NCI-H2196 (cell line): ENCODE measurements around the gene KCNQ1.
"Not testable (repeated sequence)": the region's sequence is repeated elsewhere in the genome, so short reads cannot be mapped to it uniquely, and the experiment has no call there.

ENCODE experiments used
- DNase-seq: peaks from one replicate; lab custom pipeline; 2025; ENCODE audit not compliant: unreplicated experiment; lab: John Stamatoyannopoulos, UW

Gene KCNQ1

DNA sequence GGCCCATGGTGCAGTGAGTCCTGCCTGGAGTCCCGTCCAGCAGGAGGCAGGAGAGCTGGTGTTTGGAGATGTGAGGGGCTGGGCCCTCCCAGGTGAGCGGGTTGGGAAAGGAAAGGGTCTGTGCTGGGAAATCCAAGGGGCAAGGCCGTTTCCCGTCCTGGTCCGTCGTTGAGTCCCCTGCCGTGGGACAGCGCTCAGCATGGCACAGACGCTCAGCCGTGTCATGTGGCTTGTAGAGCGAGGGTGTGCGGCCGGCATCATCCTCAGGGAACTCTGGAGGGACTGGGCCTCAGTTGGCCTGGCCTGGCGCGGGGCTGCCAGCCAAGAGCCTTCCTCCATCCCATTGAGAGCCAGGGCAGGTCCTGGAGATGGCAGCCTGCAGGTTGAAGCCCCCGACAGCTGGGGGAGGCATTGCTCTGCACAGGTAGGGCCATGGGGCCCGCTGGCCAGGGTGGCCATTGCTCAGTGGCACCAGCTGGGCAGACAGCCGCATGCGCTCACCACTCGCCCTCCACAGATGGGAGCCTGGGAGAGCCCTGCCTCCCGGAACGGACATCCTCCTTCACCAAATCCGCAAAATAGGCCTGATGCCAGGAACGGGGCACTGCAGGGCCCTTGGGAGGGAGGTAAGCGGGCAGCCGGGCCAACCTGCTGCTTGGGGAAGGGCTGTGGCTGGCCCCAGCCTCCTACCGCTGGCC lies 28.7 kb downstream of the KCNQ1 start:
- no peak for DNase-seq

DNA sequence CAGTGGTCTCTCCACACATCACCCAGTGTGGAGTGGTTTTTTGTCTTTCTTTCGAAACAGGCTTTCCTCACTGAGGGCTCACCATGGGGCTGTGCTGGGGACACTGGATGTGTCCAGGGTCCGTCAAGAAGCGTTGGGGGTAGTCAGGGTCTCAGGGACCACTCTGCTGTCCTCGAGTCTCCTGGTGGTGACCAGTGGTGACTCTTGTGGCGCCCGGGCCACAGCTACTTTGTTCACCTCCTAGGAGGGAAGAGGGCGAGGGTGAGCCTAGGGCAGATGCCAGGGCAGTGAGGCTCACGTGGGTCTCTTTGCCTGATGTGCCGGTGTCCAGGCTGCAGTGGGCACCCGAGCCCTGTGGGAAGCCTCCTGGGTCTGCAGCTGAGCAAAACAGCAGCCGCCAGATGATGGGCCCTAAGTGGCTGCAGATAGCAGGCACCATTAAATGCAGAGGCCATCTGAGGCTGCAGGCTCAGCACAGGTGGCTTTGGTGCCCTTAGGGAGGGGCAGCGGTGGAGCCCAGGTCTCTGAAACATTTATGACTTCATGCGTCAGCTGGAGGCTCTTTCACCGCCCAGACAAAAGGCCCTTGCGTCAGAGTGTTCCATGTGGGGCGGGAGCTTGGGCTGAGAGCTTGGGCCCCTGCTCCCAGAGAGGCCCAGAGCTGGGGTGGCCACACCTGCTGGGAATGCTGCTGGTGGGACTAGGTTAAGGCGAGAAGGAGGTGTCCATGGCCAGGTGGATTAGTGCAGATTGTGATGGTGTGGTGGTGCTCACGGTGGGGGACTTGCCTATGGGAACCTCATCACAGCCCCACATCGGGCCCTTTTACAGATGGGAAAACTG lies 29.5 kb downstream of the KCNQ1 start:
- peak; percentile 46 for DNase-seq

DNA sequence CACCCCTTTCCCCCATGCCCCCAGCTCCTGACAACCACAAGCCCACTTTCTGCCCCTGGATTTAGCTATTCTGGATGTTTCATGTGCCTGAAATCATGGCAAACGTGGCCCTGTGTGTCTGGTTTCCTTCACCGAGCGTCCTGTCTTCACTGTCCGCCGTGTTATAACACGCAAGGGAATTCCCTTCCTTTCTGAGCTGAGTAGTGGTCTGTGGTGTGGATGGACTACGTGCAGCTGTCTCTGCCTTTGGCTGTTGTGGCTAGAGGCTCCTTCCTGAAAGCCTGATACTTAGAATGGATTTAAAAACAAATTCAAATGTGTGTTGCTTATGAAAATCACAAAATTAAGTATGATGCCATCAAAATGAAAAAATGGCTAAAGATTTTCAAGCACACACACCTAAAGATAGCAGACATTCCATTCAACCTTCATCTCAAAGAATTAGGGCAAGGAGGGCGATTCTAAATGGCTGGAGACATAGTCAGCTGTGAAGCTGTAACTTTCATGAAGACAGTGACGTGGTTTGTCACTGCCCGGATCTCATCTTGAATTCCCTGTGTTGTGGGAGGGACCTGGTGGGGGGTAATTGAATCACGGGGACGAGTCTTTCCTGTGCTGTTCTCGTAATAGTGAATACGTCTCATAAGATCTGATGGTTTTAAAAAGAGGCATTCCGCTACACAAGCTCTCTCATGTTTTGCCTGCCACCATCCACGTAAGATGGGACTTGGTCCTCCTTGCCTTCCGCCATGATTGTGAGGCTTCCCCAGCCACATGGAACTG lies 30.5 kb downstream of the KCNQ1 start:
- DNase-seq, result no peak

DNA sequence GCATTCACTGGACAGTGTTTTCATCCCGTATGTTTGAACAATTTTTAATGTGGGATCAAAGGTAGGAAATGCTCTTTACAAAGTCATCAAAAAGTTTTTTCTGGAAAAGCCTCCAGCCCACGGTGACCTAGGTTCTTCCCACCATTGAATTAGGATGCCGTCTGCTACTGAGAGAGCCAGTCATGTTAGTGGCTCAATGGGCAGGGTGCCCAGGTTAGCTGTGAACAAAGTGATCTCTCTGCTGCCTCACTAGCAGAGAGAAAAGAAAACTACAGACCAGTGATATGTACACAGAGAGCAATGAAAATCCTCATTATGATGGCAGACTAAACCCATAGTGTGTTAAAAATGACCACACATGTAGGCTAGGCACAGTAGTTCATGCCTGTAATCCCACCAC lies 32.4 kb downstream of the KCNQ1 start:
- DNase-seq, result no peak

DNA sequence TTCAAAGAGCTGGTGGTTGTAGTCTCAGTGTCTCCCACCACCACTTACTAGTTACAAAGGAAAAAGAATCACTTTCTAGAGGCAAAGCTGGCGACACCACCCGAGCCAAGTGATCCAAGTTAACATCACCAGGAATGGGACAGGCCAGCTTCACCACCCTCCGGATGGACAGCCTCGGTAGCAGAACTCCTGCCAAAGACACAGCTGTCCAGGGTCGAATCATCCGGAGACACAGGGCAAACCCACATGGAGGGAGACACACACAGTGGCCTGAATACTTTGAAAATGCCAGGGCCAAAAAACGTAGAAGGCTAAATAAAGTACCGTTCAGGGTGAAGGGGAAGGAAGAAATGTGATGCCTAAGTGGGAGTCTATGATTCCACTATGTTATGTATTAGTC lies 33.1 kb downstream of the KCNQ1 start:
- no peak for DNase-seq

DNA sequence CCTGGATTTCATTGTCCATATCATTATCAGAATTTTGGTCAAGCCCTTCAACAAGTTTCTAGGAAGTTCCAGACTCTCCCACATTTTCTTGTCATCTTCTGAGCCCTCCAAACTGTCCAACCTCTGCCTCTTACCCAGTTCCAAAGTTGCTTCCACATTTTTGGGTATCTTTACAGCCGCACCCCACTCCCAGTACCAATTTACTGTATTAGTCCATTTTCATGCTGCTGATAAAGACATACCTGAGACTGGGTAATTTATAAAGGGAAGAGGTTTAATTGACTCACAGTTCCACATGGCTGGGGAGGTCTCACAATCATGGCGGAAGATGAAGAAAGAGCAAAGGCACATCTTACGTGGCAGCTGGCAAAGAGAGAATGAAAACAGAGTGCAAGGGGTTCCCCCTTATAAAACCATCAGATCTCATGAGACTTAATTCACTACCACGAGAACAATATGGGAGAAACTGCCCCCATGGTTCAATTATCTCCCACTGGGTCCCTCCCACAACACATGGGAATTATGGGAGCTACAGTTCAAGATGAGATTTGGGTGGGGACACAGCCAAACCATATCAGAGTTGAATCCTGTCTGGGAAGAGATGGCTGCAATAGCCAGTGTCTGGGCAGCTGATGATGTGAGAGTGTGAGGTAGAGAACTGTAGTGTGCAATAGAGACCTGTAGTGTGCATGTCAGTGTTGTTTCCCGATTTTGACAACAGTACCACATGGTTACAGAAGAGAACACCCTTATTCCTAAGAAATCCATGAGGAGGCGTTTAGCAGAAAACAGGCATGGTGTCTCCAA lies 35.5 kb downstream of the KCNQ1 start:
- not testable (repeated sequence) for DNase-seq

DNA sequence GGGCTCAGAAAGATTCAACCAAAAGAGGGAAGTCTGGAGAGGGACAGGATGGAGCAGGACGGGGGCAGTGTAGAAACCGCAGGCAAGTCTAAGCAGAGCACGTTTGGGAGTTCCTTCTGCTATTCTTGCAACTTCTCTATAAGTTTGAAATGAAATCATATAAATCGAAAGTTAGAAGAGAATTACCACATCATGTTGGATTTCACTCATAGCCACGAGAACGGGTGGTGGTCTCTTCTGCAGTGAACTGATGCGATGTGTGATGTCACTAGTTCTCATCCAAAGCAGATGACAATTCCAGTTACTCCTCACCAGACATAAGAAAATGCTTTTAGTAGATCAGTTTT lies 36.0 kb downstream of the KCNQ1 start:
- DNase-seq, result no peak

DNA sequence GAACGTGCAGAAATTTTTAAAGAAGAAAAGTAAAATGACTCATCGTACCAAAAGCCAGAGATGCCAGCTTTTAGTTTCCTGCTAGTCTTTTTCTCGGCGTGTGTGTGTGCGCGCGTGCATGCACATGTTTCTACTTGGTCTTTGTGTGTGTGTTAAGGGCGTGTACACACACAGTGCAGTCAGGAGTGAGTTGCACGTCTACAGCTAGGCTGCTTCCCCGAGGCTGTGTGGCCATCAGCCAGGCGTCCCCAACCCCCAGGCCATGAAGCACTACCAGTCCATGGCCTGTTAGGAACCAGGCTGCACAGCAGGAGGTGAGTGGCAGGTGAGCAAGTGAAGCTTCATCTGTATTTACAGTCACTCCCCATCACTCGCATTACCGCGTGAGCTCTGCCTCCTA lies 36.4 kb downstream of the KCNQ1 start:
- no peak for DNase-seq

DNA sequence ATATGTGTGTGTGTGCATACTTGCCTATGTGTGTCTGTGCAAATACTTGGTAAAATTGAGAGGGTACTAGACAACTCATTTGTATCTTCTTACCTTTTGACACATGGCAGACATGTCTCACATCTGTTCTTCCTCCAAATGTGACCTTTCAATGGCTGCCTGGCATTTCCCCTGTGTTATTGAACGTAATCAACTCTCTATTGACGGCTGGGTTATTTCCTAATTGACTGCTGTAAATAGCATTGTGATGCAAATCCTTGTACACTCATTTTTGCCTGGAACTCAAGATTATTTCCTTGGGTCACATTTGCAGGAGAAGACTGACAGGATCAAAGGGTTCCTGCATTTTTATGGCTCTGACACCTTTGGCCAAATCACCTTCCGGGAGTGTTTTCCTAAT lies 37.4 kb downstream of the KCNQ1 start:
- DNase-seq, result no peak

DNA sequence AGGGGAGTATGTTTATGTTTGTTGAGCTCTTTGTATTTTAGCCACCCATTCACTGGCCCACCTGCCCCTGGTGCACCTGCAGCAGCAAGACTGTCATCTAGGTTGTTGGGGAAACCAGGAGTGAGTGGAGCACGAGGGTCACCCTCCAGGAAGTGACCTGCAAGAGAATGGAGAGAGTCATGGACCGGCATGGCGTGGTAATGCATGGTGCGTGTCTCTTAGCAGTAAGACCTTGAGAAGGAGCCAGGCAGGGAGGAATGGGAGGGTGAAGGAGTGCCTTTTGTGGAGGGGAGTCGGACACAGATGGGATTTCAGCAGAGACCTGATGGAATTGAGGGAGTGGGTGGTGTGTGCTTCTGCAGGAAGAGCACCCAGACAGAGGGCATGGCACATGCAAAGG lies 37.9 kb downstream of the KCNQ1 start:
- DNase-seq, result no peak

DNA sequence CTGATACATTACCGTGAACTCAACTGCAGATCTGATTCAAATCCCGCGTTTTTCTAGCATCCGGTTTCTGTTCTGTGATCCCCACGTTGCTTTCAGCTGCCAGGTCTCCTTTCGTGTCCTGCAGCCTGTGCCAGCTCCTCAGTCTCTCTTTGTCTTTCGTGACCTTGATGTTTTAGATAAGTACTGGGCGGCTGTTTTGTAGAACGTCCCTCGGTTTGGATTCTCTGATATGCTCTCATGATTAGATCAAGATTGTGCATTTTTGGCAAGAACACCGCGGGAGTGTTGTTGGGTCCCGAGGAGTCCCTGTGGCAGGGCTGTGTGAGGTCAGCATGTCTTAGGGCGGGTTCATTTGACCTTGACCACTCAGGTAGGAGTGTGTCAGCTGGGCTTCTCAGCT lies 38.6 kb downstream of the KCNQ1 start:
- DNase-seq, result peak; percentile 21

DNA sequence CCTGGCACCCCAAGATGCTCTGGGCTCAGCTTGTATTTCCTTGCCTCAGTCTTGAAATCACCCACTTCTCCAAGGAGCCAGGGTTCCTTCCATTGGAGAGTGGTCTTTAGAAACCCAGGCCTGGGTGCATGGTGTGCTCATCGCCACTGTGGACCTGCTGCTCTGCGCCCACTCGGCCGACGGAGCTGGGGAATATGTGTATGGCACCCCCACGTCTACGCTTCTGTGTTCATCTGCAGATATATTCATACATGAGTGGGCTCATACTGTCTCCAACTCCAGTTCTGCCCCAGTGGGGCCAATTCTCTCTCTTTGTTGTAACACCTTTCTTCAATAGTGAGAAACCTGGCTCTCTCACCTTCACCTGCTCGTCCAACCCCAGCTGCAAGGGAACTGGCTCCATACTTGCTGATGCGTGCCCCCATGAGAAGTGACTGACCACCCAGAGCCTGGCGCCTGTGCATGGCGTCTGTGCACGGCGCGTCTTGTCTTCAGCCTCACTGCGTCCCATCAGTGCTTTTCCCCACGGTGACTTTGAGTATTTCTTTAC lies 39.8 kb downstream of the KCNQ1 start:
- DNase-seq, result no peak

DNA sequence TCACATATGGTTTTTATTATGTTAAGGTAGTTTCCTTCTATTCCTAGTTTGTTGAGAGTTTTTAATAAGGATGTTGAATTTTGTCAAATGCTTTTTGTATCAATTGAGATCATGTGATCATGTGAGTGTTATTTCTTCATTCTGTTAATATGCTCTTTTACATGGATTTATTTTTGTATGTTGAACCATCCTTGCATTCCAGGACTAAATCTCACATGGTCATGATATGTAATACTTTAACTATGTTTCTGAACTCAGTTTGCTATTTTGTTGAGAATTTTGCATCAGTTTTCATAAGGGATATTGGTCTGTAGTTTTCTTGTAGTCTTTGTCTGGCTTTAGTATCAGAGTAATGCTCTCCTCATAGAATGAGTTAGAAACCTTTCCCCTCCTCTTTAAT lies 43.2 kb downstream of the KCNQ1 start:
- DNase-seq, result no peak

DNA sequence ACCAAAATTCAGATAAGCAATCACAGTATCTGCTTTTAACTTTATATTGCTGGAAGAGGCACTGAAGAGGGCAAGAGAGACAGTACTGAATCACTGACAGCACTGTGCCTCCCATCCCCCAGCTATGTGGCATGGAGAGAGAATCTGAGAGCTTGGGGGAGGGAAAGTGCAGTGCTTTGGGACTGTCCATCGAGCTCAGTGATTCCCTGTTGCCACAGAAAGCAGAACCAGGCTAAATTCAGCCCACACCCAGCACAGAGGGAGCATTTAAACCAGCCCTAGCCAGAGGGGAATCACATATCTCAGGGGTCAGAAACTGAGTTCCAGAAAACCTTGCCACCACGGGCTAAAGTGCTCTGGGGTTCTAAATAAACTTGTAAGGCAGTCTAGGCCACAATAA lies 44.3 kb downstream of the KCNQ1 start:
- no peak for DNase-seq

DNA sequence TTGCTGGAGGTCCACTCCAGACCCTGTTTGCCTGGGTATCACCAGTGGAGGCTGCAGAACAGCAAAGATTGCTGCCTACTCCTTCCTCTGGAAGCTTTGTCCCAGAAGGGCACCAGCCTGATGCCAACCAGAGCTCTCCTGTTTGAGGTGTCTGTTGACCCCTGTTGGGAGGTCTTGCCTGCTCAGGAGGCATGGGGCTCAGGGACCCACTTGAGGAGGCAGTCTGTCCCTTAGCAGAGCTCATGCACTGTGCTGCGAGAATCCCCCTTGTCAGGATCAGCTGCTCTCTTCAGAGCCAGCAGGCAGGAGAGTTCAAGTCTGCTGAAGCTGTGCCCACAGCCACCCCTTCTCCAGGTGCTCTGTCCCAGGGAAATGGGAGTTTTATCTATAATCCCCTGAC lies 53.1 kb downstream of the KCNQ1 start:
- not testable (repeated sequence) for DNase-seq

DNA sequence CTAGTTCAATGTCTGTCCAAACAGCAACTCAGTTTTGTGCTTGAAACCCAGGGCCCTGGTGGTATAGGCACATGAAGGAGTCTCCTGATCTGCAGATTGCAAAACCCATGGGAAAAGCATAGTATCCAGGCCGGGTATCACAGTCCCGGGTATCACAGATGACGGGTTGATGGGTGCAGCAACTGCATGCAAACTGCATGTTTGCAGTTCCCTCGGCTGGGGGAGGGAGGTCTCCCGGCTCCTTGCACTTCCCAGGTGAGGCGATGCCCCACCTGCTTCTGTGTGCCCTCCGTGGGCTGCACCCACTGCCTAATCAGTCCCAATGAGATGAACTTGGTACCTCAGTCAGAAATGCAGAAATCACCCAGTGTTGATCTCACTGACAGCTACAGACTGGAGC lies 53.9 kb downstream of the KCNQ1 start:
- no peak for DNase-seq

DNA sequence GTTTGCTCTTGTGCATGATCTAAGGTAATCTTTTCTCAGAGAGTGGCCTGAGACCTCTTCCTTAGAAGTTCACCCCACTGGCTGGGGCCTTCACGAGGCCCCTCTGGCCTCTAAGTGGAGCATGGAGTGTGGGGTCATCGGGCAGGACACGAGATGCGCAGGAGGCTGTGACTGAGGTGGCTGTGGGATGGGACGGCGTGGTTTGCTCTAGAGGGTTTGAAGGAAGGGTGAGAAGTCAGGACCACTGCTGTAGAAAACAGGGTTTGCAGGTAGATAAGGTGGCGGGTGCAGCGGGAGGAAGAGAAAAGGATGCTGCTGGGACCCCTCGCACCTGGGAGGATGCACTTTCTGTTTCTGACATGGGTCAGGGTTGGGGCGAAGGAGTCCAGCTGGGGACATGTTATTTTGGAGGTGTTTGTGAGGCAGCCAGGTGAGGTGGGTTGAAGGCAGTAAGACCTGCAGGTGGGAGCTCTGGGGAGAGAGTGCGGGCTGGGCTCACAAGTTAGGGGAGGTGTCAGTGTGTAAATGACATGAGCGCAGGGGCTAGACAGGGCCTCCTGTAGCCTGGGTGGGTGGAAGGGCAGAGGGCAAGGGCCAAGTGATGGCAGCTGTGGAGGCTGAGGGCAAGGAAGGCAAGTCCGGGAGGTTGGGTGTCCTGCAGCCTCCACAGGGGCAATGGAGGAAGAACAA lies 62.5 kb downstream of the KCNQ1 start:
- no peak for DNase-seq

DNA sequence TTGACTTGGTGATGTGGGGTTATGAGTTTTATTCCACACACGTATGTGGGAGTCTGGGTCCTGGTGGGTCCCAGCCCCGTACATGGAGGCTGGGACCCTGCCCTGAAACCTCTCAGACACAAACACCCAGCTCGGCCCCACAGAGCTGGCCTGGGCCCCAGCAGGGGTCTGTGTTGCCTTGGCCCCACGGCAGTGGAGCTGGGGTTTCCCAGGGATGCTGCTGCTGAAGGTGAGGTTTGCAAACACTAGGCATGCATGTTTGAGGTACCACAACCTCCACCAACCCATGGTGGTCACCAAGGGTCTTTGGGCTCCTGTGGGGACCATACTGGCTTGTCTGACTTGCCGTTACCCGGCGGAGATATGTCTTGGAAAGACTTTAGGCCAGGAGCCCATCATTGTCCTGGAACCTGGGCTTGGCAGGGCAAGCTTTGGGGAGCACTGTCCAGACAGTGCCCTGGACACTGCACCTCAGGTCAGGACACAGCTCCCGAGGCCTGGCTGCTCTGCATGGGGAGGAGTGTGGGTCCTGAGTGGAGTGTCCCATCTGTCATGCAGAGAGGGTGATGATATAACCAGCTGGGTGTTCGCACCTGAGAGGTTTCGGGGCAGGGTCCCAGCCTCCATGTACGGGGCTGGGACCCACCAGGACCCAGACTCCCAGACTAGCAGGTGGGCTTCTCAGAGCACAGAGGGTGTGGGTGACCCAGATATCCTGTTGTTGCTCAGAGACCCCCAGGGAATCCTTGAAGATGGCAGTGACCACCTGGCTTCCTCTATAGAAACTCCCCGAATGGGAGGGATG lies 63.3 kb downstream of the KCNQ1 start:
- DNase-seq, result no peak

DNA sequence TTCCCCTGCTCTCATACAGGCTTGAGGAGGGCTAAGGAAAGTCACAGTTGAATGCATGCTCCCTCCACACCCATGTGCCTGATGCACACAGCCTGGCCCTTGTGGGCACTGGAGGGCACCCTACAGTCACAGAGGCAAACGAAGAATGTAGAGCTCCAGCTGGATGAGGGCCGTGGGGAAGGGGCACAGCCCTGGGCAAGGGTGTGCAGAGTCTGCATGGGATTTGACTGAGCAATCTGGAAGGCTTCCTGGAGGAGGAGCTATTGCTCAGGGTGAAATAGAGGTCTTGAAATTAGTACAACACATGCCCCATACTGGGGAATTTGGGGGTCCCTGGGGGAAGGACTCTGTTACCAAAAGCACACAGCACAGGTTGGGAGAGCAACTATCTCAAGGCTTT lies 64.0 kb downstream of the KCNQ1 start:
- DNase-seq, result no peak
